GM21786 (cell line): Measurements from ENCODE around the gene JOSD1.

Source experiments
- ATAC-seq: cut with Tn5 transposase; IDR thresholded peaks from one replicate; pipeline ENCODE4 v1.9.1; 2021; ENCODE audit not compliant: unreplicated experiment

JOSD1 gene

DNA sequence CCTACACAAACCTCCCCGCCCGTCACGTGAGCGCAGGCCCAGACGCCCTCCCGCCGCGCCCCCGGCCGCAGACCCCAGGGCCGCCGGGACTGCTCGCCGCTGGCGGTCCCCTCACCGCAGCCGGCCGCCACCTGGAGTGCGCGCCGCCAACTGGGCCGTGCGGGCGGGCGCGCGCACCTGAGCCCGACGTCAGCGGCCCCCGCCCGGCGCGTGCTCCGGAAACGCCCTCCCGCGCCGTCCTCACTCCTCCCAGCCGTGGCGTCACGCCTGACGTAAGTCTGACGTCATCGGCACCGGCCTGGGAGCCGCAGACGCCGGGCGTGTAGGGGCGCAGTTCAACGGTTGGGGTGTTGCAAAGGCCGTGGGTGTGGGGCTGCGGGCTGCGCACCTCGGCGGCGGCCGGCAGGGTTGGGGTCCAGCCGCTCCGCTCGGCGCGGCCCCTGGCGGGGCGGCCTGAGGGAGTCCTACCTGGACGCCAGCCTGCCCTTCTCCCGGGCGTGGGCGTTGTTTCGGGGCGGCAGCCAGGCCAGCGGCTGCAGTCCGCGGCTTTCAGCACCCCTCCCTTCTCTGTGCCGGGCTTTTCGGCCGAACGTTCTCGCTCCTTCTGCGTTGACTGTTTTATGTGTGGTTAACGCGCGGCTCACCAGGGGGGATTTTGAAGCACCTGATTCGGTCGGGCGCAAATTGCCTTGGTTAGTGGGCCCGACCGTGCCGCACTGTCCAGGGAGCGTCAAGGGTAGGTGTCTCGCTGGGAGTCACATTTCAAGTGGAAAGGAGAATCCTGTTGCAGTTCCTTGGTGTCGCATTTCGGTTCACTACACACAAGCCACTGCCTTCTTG, at the start of gene JOSD1:
Gene JOSD1, minus strand, starts transcription at position 155 of the 840 bp plus-strand sequence. CDS start 956 bp downstream, outside the sequence.
- ATAC-seq, result peak; percentile 33

GRCh38 chr22:38750104-38750503, 49.4 kb upstream of the JOSD1 start:
- no peak for ATAC-seq

GRCh38 chr22:38748487-38749136, 47.9 kb upstream of the JOSD1 start:
- ATAC-seq, result no peak

DNA sequence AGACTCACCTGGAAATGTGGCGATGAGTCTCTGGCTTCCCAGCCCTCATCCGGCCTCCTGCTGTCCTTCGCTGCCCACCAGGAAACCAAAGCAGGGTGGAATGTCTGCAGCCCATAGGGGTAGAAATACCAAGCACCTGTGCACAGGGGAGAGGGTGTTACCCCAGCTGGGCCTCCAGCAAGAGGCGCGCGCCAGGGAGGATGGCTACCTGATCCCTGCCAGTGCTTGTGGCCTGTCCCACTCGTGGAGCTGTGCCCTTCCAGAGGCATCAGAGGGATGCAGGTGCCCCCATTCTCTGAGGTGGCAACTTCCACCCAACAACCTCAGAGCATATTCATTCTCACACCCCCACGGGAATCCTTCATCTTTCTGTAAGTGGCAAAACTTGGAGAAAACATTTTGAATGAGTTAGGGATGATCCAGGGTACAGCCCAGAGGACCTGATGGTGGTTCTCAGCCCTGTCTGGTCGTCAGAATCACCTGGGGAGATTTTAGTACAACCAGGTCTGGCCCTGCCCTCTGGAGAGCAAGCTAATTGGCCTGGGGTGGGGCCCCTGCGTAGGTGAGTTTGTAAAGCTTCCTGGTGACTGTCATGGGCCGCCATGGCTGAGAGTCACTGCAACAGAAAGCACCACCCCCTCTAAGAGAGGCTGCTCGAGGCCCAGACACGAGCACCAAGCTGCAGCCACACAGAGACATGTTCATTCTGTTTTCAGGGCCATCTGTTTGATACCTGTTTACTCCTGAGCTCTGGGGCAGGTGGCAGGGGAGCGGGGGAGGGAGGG, 45.1 kb upstream of the JOSD1 start:
- no peak for ATAC-seq

DNA sequence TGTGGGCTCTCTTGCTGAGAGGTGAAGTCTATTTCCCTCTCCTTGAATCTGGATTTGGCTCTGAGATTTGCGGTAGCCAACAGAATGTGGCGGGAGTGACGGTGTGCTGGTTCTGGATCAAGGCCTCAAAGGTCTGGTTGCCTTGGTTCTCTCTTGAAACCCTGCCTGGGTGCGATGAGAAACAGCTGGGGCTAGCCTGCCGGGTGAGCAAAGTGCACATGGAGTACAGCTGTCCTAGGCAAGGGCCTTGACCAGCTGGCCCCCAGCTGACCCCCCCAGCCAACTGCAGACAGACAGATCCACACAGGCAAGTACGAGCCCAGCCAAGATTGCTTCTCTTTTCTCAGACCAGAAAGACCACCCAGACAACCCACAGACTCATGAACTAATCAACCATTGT, 44.2 kb upstream of the JOSD1 start:
- no peak for ATAC-seq

- no peak for ATAC-seq
These were observed 41.6 kb upstream of the JOSD1 start for GRCh38 chr22:38742176-38742942.

- ATAC-seq, result no peak
These were observed 40.8 kb upstream of the JOSD1 start for GRCh38 chr22:38741576-38741975.

DNA sequence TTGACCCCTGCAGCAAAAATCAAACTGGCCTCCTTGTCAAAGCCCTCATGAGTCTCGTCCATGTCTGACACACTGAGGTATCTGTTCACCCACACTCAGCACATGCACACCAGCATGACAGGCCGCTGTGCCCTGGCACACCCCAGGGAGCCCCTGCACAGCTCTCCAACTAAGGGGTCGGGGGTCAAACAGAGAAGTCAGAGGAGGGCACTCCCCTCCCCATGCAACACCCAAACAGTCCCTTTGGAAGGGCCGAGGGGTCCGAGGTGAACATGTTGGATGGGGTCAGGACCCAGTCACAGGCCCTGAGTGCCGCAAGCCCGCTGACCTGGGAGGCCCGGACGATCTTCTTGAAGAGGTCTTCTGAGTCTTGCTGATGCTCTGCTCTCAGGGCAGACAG, 40.4 kb upstream of the JOSD1 start:
- ATAC-seq, result no peak

DNA sequence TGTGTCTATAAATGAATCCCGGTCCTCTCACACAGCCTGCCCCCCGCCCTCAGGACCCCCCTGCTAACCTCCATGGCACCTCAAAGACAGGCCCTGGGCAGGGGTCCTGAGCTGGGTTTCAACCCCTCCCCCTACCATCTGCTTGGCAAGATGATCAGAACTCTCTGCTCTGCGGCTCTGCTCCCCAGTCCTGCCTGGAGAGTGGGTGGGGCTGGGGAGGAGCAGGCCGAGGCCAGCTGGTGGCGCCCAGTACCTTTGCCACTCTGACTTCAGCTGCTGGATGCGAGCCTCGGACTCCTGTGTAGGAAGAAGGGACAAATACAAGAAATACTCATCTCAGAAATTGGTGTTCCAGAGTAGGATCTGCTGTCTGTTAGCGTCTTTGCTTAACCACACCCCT, 40.0 kb upstream of the JOSD1 start:
- ATAC-seq, result no peak

DNA sequence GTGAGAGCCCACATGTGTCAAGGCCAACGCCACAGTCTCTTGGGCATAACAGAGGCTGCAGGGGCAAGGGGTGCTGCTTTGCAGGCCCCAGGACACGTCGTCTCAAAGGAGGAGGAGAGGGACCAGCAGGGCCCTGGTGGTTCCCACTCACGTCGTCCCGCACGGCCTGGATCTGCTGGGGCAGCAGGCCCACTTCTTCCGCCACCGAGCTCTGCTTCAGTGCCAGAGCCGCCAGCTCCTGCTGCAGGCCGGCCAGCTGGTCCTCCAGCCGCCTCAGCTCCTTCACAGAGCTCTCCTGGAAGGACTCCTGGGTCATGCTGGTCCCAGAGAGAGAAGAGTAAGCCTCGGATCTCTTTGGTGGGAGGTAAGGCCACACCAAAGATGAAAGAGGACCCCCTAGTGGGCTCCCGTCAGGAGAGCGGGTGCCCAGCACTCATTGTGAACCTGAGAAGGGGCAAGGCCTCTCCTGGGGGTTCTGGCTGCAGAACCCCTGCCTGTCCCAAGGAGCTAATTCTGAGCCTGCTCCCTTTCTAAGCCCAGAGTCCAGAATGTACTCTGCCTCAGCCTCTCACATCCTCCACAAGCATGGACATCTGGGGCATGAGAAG, 39.5 kb upstream of the JOSD1 start:
- ATAC-seq, result no peak

GRCh38 chr22:38739300-38740055, 38.7 kb upstream of the JOSD1 start:
- no peak for ATAC-seq

DNA sequence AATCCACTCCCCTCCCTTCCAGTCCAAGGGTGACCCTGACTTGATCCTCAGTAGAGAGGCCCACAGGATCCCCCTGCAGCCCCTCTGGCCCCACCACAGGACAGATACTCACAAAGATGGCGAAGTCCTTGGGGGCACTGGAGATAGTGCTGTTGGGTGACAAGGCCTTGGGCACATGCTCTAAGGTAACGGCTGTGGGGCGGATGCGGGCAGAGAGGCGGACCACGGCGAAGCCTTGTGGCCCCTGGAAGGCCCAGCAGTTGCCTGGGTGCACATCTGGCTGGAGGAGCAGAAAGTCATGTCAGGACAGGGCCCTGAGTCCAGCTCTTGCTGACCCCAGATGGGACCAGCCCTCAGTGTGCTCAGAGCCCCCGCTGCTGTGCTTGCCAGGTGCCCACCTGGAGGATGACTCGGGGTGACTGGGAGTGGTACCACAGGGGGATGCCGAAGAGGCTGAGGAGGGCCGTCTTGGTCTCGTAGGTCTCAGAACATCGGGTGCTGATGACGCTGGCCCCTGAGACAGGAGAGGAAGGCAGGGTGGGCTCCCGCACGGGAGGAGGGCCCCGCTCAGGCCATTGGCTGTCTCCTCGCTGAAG, 37.8 kb upstream of the JOSD1 start:
- ATAC-seq, result no peak

GRCh38 chr22:38737302-38738060, 36.7 kb upstream of the JOSD1 start:
- ATAC-seq, result no peak

DNA sequence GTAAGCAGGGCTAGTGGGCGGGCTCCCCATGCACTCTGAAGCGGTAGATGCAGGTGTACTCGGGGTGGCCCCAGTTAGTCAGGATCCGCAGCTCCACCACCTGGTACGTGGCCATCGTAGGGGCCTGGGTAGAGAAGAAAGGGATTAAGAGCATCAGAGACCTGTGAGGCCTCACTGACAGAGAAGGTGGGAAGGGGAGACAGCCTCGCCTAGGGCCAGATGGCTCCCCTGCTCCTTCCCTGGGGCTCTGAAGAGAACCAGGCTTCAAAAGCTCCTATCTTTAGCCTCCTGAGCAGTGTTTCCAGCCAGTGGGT, 35.5 kb upstream of the JOSD1 start:
- no peak for ATAC-seq

- ATAC-seq, result no peak
These were observed 34.9 kb upstream of the JOSD1 start for GRCh38 chr22:38735465-38736256.

DNA sequence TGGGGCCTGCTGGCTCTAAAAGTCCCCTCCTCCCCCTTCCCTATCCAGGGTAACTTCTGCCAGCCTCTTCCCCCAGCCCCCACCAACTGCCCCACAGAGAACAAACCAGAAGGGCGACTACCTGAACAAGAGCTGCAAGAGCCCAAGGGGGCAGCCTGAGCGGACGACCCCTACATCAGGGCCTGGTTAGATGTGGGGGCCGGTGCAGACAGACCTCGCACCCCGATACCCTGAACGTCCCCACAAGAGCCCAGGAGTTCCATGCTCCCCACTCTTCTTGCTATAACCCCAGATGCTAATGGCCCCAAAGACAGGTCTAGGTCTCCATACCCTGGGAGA, 34.4 kb upstream of the JOSD1 start:
- no peak for ATAC-seq

- no peak for ATAC-seq
These were observed 33.8 kb upstream of the JOSD1 start for GRCh38 chr22:38734421-38735100.
